ENCODE results near the gene EBF3.

DNA sequence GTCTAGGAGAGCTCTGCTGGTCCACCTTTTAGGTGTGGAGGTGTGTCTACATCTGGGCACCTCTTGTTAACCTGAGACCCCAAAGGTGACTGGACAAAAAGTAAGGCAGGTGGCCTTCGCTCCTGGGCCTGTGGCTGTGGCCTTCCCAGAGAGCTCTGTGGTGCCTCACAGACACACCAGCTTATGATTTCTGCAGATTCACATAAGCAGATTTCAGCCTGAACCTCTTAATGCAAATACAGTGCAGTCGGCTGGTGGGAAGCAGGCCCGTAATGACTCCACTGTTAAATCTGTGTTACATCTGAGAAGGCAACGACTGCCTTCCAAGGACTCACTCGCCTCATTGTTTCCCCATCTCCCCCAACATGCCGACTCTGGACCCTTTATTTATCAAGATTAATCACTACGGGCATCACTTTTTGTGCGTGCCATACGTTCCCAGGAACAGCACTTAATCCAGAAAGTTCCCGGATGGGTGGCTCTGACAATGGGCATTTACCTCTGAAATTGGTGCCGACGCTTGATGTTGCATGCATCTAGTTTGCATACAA lies 119.8 kb downstream of the EBF3 start:
- no peak for TF ChIP-seq EZH2 (IDR thresholded peaks at IDR 0.05; ENCODE audit: low read depth)
- TF ChIP-seq, protein P1, sequence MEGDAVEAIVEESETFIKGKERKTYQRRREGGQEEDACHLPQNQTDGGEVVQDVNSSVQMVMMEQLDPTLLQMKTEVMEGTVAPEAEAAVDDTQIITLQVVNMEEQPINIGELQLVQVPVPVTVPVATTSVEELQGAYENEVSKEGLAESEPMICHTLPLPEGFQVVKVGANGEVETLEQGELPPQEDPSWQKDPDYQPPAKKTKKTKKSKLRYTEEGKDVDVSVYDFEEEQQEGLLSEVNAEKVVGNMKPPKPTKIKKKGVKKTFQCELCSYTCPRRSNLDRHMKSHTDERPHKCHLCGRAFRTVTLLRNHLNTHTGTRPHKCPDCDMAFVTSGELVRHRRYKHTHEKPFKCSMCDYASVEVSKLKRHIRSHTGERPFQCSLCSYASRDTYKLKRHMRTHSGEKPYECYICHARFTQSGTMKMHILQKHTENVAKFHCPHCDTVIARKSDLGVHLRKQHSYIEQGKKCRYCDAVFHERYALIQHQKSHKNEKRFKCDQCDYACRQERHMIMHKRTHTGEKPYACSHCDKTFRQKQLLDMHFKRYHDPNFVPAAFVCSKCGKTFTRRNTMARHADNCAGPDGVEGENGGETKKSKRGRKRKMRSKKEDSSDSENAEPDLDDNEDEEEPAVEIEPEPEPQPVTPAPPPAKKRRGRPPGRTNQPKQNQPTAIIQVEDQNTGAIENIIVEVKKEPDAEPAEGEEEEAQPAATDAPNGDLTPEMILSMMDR (conservative IDR thresholded peaks at IDR 0.05): no peak

All from PC-9 (cell line).